ELF-1 (cell line): ENCODE results near the gene STXBP6.
"Not testable (repeated sequence)": the region's sequence is repeated elsewhere in the genome, so short reads cannot be mapped to it uniquely, and the experiment has no call there.

Experiments
- DNase-seq: peaks from one replicate; pipeline ENCODE4 v3.0.0-alpha.2; 2016; ENCODE audit warnings: low read depth, low spot score

Gene STXBP6

DNA sequence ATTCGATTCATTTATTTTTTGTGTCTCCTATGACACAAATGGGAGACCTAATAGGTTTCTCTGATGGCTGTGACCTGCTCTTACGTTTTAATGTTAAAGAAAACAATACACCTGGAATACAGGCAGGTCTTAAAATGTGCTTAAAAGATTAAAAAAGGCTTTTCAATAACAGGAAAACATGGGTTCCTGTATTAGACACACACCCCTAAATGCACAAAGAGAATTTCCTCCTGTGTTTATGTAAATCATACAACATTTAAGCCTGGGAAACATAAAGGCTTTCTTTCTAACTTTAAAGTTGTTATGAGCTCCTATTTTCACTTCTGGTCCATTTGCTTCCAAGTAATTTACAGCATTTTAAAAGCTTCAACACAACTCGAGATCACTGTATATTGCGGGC, 191.3 kb downstream of the STXBP6 start:
- no peak for DNase-seq

DNA sequence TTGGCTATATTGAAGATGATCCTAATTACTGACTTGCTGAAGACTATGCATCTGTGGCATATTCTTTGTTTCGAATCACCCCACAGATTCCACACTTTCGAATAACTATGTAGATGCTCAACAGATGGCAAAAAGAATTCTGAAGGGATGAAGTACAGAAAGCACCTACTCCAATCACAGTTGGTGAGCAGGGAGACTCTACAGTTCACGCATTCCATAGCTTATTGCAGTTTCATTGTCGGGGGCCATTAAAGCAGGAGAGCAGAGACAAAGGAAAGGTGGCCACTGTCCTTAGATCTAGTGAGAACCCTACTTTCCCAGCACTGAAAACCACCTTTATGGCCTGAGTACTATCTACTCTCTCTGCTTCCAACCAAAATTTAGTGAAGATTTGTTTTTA, 191.9 kb downstream of the STXBP6 start:
- DNase-seq = no peak

DNA sequence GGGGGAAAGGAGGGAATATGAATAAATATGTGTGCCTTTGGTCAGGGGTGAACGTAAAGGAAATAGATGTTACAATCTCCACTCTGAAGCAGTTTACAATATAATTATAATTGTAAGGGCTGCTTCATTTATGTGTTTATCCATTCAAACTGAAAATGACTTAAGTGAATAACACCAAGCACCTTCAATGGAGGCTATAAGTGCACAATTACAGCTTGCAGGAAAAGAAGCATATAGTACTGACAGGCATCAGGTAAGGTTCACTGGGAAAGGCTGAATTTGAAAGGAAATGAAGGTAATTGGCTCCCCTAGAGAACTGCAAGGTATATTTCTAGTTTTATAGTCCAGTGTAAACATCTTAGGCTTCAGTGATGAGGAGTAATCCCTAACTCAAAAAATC, 192.7 kb downstream of the STXBP6 start:
- DNase-seq = no peak

DNA sequence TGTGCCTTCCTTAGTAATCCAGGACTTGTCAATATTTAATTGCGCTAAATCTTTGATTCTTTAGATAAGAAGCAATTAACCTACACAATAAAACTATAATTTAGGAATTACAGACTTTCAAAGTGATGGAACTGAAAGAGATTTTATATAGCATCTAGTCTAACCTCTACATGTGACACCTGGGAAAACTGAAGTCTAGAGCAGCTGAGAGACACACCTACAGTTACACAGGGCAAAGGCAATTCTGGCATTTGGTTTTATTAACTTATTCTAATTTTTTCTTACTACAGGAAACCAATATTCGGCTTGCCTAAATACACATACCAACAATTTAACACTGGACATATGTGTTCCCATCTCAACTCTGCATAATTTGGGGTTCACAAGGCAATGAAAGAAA, 196.5 kb downstream of the STXBP6 start:
- DNase-seq = no peak

DNA sequence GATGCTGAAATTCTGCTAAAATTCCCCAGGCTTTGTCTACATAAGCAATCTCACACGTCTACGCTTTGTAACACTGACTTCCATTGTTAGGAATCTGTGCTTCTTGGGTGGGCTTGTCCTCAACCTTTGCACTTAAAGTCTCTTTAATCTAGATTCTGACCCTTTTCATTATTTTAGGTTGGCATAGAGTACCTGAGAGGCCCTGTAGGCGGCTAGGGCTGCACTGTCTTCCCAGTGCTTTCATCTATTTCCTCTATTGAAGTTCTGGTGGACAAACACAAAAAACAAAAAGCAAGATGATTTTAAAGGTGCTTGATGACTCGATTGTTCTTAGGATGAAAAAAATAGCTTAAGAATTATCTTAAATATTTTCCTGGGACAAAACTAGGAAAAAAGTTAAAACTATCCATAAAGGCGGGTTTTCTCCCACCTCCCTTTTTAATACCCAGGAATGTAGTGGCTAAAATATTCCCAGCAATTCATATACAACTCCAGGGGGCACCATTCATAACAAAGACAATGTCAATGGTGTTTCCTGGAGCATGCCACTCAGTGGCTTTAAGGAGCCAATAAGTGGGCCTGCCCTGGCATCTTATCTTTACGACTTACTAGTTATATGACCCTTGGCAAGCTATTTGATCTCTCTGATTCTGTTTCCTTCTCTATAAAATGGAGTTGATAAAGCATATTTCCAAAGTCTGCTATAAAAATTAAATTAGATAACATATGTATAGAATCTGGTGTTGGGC, 197.5 kb downstream of the STXBP6 start:
- no peak for DNase-seq

DNA sequence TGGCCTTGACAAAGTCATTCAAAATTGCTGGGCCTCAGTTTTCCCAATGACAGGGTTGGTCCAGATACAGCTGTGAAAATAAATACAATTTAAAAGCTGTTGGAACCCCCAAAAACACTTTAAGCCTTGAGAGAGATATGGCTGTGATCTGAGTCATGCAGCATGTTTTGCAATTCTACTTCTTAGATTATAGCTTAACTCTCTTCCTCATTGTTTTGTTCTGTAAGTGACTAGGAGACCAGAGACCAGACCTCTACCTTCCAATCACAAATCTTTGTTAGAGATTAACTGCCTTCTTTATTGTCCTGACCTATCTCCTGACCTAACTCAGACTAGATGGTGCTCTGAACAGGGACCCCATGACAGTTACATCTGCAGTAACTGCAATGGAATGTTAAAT, 198.1 kb downstream of the STXBP6 start:
- no peak for DNase-seq

DNA sequence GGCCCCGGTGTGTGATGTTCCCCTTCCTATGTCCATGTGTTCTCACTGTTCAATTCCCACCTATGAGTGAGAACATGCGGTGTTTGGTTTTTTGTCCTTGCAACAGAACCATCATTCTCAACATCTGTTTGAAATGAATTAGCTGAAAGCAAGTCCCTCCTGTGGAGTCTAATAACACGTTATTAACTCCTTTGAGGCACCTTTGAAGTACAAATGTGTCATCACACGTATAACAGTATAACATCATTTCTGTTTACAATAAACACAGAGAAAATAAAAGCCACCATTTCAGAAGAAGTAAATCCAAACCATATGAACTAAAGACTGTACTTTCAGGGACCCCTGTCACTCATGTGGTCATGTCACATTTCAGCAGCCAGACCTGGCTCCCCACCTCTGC, 198.5 kb downstream of the STXBP6 start:
- no peak for DNase-seq

DNA sequence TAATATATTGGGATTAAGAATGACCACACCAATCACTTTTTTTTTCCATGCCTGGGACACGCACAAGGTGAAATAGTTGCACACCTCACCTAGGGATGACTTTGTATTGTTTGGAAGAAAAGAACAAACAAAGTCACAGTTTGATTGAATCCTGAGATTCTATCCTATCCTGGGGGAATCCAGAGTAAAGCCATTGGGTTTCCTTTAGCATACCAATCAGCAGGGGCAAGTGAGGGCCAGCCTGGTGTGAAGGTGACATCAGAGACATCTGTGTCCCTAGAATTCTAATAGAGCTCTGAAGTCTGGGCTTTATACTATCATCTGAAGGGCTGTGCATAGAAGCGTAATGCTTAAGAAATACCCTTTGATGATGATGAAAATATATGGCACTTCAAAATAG, 199.9 kb downstream of the STXBP6 start:
- no peak for DNase-seq

DNA sequence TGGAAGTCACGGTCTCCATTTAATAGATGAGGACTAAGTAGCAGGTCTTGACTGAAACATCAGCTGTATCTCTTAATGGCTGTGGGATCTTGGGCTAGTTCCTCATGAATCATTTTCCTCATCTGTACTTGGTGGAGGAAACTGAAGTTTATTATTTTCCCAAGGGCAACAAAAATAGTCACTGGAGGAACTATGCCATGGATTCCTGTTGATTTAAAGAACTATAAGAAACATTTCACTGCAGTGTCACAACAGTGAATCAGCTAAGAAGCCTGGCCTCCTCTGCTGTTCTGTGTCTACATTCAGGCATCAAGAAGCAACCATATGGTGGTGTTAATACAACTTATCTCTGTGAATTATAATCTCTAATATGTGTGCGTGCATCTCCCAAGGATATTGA, 200.5 kb downstream of the STXBP6 start:
- no peak for DNase-seq

DNA sequence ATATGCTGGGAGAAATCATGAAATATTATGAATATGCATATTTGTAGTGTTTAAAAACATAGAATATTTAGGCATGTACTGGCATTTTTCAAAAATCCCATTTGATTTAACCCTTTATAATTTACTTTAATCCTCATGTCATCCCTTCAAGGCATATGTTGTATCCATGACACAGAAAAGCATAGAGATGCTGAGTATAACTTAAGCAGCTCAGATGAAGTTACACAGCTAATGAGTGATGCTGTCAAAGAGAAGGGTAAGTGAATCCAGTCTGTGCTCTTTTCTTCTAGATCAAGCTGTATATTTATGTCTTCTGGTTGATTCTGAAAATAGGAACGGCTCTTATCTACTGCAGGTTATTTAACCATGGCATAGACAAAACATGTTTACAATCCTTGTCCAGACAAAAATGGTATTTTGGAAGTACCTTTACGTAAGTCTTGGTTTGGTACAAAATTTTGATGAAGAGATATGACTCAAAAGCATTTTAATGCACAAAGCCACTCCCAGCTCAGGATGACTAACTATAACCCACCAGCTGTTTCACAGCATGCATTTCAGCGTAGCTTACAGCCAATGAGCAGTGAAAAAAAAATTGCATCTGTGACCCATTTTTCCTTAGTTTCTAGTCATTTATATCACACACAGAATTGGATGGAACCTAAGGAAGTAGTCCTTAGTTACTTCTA, 201.7 kb downstream of the STXBP6 start:
- DNase-seq = no peak

DNA sequence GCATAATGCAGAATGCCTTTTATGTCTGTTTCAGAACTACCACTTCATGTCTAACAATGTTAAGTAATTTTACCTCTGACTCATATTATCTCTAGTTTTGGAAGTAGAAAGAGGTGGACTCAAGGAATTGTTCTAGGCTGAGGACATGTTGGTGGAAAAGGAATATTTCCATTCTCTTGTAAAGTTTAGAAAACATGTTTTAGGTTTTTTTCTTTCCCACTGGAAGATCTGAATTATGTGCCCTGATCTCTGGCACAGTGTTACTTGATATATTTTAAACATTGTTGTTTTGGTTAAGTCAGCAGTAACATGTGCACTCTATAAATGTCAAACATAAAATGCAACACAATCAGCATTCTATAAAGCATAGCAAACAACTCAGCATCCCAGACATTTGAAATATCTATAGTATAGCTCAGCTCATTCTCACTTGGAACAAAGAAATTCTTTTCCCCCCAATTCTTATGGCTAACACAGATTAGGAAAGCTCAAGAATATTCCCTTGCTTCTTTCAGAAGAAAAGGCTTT, 202.3 kb downstream of the STXBP6 start:
- DNase-seq = no peak

DNA sequence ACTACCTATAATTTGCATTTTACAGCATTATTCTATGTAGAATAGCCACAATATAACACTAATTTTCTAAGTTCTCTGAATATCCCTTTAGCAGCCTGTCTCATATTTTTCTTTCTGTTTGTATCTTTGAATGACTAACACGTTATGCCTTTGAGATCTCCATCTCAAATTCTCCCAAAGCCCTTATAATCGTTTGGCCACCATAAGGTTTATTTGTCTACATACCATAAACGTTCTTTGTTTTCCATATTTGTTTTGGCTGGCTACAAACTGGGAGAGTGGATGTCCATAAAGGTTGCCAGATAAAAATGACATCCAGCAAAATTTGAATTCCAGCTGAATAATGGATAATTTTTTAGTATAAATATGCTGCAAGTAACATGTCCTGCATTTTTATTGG, 203.7 kb downstream of the STXBP6 start:
- no peak for DNase-seq

DNA sequence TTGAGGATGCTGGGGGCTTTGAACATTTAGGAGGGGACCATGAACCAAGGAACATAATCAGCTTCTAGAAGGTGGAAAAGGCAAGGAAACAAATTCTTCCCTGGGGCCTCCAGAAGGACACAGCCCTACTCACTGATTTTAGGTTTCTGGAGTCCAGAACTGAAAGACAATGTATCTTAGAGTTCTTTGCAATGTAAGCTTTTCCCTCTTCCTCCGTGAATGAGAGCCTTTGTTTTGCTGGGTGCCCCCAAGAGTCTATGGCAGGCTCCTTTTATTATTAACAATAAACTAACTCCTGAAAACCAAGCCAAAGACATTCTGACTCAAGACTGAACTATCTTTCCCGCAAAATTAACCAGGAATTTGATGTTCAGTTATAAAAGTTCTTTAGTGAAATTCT, 204.1 kb downstream of the STXBP6 start:
- no peak for DNase-seq

DNA sequence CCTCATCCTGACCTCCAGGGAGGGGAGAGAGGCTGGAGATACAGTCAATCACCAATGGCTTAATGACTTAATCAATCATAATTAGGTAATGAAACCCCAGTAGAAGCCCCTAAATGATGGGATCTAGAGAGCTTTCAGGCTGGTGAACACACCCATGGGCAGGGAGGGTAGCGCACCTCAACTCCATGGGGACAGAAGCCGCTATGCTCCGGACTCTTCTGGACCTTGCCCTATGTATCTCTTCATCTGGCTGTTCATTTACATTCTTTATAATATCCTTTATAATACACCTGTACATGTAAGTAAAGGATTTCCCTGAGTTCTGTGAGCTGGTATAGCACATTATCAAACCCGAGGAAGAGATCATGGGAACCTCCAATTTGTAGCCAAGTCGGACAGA, 205.9 kb downstream of the STXBP6 start:
- DNase-seq = no peak

DNA sequence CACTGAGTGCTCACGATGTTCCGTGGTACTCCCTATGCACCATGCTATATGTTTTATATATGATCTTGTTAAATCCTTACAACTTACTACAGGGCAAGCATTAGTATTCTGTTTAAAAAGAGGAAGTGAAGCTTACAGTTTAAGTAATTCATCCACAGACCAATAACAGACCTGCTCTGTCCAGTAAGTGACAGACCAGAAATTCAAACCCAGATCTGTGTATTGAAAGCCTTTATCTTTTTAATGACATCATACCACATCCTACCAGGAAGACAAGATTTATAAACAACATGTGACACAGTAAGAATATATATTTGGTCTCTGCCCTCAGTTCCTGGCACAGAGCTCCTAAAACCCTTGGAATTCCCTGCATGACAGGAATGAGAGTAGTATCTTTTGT, 206.5 kb downstream of the STXBP6 start:
- no peak for DNase-seq

DNA sequence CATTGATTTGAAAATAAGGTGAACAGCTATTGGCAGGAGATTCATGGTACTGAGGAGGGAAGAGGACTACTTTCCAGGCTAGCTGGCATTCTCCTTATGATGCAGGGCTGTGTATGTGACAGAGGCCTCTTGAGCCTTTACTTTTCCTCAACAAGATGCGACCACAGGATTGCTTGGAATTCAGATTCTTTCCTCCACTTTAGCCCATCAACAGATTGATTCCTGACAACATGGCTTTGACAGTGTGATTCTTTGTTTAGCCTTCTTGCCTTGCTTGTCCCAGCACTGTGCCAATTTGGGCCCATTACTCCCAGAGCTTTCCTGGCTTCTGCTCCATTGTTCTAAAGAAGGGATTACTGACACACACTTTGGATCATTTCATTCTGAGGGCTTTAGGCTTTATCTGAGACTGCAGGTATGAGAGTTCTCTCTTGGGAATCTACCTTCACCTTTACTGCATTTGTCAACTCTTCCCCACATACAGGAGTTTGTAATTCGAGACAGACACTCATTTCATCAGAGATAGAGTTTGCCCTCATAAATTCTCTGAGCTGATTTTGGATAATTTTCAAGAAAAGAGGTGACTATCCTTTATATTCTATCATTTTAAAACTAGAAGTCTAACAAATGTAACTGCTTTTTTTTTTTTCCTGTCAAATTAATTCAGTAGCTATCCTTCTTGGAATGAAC, 209.6 kb downstream of the STXBP6 start:
- no peak for DNase-seq

DNA sequence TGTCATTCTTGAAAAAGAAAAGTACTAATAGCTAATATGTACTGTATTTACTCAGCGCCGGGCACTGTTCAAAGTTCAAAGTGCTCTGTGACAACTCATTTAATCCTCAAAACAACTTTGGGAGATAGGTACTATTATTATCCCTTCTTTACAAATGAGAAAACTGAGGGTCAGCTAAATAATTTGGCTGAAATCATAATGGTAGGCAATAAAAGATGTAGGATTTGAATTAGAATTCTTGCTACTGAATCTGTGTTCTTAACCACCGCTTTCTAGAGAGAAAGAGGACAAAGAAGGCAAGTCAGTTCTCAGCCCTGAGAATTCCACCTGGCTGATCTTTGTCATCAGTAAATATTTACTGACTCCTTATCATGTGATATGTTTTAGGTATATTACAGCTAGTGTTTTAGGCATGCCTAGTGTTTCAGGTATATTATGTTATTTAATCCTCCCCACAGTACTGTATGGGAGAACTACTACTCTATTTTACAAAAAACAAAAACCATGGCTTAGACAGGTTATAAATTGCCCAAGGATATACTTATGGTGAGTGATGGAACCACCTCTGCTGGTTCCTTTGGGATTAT, 210.2 kb downstream of the STXBP6 start:
- DNase-seq = no peak

DNA sequence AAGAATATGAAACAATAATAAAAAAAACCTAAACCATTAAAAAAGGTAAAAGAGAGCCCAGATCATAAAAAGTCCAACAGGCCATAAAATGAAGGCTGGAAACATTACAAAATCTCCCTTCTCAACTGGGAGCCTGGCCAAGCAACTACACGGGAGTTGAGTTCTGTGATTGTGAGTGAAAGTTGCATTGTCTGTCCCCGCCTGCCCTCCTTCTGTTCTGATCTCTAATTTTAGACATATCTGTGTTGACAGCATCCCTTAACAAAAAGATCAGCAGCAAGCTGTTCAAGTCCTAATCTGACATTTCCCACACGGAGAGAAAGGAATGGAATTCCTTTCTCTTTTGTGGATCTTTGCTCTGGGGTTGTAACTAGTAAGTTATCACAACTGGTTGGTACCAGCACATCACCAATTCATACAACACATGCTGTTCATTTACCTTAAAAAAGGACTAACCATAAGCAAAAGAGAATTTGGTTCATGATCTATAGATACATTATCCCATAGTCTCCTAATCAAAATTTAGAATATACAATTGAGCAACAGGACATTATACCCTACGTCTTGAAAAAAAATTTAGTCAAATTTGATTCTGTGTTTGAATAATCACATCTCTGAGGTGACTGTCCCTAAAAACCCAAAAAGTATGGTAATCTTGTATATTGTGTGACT, 210.9 kb downstream of the STXBP6 start:
- DNase-seq = no peak

DNA sequence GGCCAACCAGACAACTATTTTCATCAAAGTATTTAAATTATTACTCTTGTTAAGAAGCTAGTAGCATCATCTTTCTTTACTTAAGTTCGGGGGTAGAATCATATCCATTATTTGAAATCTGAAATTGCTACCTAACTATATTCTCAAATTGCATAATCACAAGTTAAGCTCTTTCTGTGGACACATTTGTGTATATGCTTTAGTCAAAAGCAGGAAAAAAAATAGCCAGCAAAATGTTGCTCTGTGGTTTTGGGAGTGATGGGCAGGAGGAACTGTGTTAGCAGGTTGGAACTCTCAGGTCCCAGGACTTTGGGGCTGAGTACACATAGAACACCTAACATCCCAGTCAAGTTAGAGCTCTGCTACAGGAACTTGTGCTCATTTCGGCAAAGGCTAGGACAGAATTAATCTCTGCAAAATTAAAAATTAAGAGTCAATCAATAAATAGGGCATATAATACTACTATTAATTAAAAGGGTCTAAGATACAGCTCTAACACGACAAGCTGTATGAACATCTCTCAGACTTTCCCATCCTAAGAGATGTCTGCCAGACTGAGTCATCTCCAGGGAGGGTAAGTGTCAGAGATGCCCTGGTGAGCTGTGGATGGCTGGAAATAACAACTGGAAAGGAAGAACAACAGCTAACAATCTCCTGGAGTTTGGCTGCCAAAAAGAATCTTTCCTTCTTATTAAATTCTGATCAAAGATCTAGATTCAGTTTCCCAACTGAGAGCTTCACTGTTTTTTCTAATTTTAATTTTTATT, 212.5 kb downstream of the STXBP6 start:
- DNase-seq = no peak

DNA sequence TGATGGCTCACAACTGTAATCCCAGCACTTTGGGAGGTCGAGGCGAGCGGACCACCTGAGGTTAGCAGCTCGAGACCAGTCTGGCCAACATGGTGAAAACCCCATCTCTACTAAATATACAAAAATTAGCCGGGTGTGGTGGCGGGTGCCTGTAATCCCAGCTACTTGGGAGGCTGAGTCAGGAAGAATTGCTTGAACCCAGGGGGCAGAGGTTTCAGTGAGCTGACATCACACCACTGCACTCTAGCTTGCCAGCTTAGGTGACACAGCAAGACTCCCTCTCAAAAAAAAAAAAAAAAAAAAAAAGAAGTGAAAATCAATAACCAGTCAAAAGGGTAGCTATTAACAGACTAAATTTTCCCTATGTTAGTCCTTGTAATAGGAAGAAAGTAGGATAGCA, 213.6 kb downstream of the STXBP6 start:
- not testable (repeated sequence) for DNase-seq

DNA sequence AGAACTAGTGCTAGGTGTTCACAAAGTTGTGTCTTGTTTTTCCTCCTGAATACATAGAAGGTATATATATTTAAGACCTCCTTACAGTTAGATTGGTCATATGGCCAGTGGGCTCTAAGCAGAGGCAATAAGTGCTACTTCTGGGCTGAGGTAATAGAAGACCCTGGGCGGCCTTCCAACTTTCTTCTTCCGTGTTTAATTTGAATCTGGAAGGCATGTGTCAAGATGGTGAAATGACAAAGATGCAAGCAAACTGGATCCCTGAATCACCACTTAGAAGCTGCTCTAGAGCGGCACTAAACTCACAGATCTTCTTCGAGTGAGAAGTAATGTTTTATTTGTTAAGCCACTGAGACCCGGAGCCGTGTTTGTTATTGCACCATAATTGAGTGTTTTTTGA, 215.0 kb downstream of the STXBP6 start:
- no peak for DNase-seq
